IPS-NIHi7 (cell line): Measurements from ENCODE around the gene RPL26.
"Not testable (repeated sequence)": the region's sequence is repeated elsewhere in the genome, so short reads cannot be mapped to it uniquely, and the experiment has no call there.

Source experiments
- DNase-seq: peaks from one replicate; pipeline ENCODE4 v3.0.0; 2012; ENCODE audit warnings: mixed read lengths; ENCODE audit errors: extremely low spot score

RPL26 gene

DNA sequence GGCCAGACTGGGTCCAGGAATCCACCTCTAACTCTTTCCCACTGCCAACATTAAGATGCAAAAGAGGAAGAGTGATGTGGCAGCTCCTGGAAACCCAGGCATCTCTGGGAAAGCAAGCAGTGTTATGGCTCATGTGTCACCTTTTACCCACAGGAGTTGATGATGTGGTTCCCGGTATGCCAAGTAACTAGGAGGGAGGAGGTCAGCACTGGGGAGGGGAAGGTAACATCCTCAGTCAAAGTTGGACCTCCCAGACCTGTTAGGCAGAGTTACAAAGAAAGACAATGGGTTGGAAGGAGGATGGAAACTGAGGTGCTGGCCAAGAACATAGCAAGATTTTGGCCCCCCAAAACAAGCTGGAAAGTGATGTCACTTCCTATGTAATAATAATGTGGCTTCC is 17.9 kb downstream of the RPL26 start:
- no peak for DNase-seq

DNA sequence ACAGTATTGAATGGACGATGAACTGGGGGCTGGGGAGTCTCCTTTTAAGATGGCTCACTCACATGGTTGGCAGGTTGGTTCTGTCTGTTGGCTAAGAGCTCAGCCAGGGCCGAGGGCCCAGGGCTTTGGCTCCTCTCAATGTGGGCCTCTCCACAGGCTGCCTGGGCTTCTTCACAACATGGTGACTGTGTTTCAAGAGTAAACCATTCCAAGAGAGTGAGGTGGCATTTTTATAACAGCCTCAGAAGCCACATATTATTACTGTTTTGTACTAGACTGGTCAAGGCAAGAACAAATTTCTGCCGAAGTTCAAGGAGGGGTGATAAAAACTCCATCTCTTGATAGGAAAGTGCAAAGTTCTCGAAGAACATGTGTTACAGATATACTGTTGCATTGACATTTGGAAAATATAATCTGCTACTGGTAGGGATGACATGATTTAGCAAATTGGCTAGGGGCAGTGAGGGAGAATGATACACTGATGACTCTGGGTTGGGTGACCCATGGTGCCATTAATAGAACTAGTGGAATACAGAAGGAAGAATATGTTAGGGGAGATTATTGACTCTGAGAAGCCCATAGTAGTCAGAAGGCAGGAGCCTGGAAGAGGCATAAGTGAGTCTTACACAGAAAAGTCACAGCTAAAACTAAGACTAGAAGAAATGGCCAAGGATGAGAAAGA is 20.2 kb downstream of the RPL26 start:
- no peak for DNase-seq

DNA sequence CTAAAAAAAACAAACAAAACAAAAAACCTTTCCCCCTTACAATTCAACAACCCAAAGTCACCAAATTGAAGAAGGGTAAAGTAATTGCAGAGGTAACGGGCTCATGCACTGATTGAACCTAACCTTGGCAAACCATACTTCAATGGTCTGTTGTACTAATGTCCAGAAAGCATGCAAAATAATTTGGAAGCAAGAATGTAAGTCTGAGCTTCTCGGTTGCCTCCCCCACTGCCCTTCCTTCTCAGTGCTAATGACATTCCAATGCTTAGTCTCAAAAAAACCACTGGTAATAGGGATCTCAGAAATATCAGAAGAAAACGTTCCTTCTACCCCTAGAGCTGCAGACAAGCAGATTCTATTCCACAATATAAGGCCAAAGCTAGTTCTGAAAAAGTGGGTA is 22.2 kb downstream of the RPL26 start:
- no peak for DNase-seq

DNA sequence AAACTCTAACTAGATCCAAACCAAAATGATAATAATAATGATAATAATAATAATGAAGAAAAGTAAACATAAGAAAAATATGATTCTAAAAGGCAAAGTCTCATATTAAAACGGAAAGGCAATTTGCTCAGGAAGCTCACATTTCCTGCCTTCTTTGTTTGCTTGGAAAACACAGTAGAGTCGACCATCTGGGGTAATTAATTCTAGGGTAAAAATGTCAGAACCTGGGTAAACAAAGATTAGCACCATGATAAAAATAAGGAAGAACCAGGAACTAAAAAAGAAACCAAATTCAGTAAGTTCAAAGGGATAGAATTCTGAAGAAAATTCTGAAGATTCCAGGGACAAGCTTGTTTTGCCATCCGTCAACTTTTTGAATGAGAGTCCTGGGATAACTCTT is 22.7 kb downstream of the RPL26 start:
- DNase-seq, result no peak

DNA sequence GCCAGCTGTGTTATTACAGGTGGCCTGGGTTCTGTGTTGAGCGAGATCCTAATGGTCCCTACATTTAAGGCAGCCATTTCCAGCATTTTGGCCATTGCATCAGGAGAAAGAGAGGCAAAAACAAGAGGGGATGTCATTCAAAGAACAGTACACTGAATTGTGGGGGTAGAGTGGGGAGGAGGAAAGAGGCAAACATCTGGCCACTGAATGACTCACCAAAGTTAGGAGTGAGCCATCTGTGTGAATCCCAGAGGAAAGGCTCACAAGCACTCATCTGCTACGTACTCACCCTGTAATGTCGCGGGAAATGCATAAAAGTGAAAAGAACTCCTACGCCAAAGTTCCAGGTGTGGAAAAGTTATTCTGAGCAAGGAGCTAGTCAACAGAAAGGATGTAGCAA is 23.2 kb downstream of the RPL26 start:
- DNase-seq, result no peak

DNA sequence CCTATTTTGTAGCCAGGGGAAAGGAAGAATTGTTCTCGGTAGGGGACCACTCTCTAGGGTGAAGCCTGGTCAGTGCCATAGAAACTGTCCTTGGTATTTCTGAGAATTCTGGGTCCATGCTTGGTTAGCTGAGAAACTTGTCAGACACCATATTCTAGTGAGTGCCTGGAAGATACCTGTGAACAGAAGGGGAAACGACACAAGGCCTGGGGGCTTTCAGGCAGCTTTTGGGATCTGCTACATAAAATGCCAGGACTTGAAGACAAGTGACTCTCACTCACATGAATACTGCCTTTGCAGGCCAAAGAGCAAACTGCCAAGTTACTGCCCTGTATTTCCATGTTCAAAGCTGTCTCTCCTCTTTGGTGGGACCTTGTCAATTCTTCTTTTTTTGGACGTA is 25.1 kb downstream of the RPL26 start:
- no peak for DNase-seq

DNA sequence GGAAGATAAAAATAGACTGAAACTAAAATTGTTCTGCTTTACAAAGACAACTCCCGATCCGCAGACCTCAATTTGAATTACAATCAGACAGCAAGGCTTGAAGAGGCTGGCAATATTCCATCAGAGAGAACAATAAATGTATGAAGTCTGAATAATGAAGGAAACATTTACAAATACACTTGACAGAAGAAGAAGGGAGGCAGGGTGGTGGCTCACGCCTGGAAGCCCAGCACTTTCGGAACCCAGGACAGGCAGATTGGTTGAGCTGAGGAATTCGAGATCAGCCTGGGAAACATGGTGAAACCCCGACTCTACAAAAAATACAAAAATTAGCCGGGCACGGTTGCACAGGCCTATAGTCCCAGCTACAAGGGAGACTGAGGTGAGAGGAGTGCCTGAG is 28.8 kb downstream of the RPL26 start:
- no peak for DNase-seq

DNA sequence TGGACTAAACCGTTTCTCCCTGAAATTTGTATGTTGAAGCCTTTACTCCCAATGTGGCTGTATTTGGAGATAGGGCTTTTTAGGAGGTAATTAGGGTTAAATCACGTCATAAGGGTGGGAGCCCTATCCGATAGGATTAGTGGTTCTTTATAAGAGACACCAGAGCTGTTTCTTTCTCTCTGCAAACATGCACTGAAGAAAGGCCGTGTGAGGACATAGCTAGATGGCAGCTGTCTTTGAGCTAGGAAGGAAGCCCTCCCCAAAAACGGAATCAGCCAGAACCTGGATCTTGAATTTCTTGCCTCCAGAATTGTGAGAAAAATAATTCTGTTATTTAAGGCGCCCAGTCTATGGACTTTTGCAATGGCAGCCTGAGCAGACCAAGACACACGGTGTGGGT is 29.3 kb downstream of the RPL26 start:
- DNase-seq, result no peak

DNA sequence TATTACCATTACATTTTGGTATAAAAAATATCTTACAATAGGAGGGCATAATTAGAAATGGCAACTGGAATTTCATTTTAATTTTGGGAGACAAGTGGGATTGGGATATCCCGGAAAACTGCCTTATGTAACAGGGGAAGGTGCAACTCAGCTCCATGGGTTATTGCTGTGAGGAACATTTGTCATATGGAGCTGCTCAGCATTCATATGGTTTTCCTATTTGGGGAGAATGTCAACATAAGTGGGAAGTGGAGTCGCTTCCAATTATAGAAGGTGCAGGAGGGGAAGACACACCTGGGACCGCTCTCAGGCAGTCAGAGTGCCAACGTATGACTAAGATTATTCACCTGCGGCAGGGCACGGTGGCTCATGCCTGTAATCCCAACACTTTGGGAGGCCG is 32.7 kb downstream of the RPL26 start:
- DNase-seq, result no peak

DNA sequence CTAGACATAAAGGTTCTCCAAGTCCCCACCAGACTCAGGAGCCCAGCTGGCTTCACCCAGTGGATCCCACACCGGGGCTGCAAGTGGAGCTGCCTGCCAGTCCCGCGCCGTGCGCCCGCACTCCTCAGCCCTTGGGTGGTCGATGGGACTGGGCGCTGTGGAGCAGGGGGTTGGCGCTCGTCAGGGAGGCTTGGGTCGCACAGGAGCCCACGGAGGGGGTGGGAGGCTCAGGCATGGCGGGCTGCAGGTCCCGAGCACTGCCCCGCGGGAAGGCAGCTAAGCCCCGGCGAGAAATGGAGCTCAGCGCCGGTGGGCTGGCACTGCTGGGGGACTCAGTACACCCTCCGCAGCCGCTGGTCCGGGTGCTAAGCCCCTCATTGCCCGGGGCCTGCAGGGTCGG is 36.0 kb downstream of the RPL26 start:
- DNase-seq, result not testable (repeated sequence)

DNA sequence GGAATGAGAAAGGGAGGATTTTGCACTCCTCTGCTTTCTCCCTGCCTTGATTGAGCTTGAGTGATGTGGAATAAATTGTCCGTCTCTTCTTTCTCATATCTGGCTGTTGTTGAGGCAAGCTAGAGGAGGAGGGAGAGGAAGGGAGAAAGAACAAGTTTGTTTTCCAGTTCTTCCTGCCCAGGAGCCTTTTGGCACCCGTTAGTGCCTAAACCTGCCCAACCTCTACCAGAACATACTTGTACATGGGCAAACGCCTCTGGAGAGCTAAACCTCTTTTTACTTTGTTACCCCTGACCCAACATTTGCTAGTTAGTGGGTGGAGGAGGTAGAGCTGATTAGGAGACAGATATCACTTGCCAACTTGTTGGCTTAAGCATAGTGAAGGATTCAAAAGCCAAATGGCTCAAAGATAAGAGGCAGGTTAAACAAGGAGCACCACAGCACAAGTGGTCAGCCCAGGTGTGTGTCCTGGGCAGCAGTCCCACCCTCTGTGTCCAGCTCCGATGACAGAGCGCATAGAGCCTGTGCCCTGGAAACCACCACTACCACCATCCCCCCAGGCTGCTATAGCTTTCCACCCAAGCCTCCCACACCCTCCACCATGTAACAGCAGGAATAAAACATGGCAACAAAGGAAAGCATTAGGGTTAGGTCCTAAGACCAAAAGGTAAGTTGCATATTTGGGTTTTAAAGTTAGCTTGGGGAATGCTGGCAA is 36.9 kb downstream of the RPL26 start:
- no peak for DNase-seq

DNA sequence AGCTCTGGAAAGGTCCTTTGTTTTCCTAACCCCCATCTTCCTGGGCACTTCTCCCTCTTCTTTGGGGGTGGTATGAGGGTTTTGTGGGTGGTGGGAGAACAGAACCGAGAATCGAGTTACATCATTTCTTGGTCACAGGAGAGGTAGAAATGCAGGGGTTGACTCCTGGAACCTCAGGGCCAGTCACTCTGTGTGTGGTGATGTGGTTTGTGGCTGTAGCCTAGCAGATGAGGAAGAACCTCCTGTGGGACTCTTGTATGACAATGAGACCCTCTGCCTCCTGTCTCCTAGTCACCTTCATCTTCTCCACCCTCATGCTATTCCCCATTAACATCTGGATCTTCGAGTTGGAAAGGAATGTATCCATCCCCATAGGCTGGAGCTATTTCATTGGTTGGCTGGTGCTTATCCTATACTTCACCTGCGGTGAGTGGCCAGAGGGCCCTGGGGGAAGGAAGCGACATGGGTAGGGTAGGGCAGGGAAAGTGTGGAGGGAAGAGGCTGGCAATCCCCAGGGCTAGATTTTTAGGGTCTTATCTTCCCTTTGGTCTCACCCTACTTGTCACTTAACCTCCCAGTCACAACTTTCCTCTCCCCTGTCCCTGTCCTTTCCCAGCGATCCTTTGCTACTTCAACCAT is 37.8 kb downstream of the RPL26 start:
- no peak for DNase-seq

DNA sequence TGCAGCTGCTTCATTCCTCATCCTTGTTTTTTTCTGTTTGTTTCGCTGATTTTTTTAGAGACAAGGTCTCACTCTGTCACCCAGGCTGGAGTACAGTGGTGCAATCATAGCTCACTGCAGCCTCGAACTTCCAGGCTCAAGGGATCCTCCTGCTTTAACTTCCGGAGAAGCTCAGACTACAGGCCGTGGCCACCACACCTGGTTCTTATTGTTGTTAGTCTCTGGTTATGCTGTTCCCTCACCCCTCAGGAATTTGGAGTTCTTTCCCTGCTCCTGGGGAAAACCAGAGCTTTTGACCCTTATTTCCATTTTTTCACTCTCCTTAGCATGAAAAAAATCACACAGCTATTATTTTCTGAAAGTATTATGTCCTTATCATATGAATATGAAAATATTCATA is 41.5 kb downstream of the RPL26 start:
- DNase-seq, result peak; percentile 74

DNA sequence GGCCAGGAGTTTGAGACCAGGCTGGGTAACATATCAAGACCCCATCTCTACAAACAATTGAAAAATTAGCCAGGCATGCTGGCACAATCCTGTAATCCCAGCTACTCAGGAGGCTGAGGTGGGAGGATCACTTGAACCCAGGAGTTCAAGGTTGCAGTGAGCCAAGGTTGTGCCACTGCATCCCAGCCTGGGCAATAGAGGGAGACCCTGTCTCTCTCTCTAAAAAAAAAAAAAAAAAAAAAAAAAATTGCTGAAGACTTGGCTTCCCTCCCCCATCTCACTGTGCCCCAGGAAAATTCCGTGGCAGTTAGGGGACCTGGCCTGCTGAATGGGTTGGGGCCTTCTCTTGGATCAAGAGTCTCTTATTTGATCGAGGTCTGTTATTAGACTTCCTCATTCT is 43.5 kb downstream of the RPL26 start, which contains the start of gene ODF4:
Gene ODF4, plus strand, starts transcription at position 301 of the 400 bp plus-strand sequence. CDS start 212 bp downstream, outside the sequence.
- DNase-seq, result no peak

DNA sequence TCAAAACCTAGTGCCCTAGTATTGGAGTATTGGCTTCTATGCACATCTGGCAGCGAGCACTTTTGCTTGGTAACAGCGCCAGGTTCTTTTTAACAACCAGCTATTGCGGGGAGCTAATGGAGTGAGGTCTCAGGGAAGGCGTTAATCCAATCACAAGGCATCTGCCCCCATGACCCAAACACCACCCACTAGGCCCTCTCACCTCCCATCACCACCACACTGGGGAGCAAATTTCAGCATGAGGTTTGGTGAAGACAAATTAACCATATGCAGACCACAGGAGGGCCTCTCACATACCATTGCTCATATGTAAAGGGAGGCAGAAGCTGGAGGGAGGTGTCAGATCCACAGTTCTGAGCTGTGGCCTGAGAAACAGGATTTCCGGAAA is 44.2 kb downstream of the RPL26 start:
- DNase-seq, result no peak

DNA sequence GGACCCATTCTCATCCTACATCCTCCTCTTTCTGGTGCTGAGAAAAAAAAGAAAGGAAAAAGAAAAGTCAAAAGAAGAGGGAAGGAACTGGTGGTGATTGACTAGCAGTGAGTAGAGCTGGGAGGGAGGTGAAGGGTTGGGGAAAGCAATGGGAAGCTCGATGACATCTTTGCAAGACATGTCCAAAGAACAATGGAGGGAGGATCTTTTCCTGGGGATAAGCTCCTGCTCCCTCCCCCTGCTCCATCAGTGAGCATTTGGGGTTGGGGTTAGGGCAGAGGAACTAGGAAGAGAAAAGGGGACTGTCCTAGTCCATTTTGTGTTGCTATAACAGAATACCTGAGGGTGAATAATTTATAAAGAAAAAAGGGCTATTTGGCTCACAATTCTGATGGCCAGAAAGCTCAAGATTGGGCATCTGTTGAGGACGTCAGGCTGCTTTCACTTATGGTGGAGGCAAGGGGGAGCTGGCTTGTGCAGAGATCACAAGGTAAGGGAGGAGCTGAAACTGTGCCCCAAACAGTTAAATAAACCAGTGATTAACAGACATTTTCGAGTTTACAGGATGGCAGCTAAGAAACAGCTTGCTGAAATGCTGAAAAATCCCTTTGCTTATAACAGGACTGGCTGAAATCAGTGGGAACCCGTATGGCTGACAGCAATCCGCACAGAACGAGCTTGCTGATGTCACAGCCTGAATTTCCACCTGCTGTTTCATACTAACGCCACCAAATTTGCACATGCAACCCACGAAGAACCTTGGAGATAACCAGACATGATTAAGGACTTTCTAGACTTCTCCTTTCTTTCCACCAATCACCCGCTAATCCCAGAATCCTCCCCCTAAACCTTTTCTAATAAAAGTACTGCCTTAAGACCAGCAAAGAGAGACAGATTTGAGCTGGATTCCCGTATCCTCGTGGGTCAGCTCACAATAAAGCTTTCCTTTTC is 44.9 kb downstream of the RPL26 start:
- DNase-seq, result no peak

DNA sequence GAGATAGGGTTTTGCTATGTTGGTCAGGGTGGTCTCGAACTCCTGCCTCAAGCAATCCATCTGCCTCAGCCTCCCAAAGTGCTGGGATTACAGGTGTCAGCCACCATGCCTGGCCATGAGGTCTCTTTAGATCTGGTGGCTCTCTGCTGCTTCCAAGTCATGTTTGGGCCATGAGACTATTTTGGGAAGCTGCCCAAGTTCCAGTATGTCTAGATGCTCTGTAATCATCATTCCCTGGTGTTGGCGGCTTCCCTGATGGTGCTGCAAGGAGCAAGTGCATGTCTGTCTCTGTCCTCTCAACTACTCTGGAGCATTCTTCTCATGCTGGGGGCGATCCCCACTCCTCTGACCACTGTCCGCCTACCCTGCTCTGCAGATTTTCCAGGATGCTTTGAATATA is 49.7 kb downstream of the RPL26 start:
- no peak for DNase-seq

DNA sequence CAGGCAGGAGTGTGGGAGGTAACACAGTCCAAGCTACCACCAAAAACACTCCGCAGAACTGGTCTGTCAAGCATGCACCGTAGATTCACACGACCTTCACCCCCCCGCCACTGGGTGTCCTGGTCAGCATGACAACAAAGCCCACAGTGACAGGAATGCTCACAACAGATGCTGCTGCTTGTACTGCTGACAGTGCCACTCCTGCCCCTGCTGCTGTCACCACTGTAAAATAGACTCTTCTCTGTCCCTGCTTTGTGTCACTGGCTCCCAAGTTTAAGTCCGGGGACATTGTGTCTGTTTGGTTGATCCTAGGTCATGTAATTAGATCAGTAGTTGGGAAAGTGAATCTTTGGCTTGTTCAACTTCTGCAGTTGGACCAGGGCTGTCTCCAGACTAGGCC is 50.3 kb downstream of the RPL26 start:
- DNase-seq, result no peak

DNA sequence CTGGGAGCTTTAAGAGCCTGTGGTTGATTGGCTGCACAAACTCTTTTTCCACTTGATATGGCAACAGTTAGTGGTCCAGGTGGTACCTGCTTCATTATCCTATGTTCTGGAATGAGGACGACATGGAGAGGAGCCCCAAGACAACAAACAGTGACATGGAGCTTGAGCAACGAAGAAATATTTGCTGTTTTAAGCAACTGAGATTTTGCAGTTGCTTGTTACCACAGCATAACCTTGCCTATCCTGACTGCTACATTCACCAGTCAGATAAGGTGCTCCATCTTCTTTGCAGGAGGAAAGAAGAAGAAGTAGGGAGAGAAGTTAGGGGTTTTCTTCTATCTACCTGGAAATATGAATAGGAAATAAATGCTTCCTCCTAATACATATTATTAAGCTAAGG is 50.9 kb downstream of the RPL26 start:
- DNase-seq, result no peak
